Astrocyte (in vitro differentiated cells and primary cell): ENCODE data around the gene FUBP3.

Source experiments
- EZH2 ChIP-seq: IDR thresholded peaks from 2 replicates; pipeline ENCODE4 v1.6.1; 2012; ENCODE audit warnings: mild to moderate bottlenecking, low read length, inconsistent platforms; ENCODE audit not compliant: insufficient read depth
- TF ChIP-seq, protein P1 (sequence below): IDR thresholded peaks from 2 replicates; pipeline ENCODE4 v1.5.1; 2011; ENCODE audit warnings: low read depth, mild to moderate bottlenecking, inconsistent platforms, low read length, moderate library complexity; ENCODE audit not compliant: insufficient read depth

- TF ChIP-seq EZH2 = no peak
- TF ChIP-seq, protein P1, sequence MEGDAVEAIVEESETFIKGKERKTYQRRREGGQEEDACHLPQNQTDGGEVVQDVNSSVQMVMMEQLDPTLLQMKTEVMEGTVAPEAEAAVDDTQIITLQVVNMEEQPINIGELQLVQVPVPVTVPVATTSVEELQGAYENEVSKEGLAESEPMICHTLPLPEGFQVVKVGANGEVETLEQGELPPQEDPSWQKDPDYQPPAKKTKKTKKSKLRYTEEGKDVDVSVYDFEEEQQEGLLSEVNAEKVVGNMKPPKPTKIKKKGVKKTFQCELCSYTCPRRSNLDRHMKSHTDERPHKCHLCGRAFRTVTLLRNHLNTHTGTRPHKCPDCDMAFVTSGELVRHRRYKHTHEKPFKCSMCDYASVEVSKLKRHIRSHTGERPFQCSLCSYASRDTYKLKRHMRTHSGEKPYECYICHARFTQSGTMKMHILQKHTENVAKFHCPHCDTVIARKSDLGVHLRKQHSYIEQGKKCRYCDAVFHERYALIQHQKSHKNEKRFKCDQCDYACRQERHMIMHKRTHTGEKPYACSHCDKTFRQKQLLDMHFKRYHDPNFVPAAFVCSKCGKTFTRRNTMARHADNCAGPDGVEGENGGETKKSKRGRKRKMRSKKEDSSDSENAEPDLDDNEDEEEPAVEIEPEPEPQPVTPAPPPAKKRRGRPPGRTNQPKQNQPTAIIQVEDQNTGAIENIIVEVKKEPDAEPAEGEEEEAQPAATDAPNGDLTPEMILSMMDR = no peak
Measured at GRCh38 chr9:130635721-130636647, 56.6 kb downstream of the FUBP3 start.
